Endometrial microvascular endothelial cells (primary cell): ENCODE results near the gene ARID3B. TPM values are rescaled to one million over a fixed set of nuclear protein-coding genes. Genes with fewer than 3 reads are reported as not detected.

Experiments
- in situ Hi-C: cut with HindIII; loops from 2 replicates; pipeline ENCODE4 v1.10.0; 2017; ENCODE audit warnings: low sequenced_read_pairs, low pct_unique_long_range_greater_than_20kb; ENCODE audit errors: inconsistent ontology term
- total RNA-seq: library from RNA; depleted of rRNA; stranded (reverse); fragments of >200 nt; gene quantifications from one replicate; pipeline ENCODE4 v1.2.3, GENCODE V29; 2015; ENCODE audit errors: inconsistent ontology term

ARID3B gene
- total RNA-seq, 1 donor from 2014 or later, result 3.6 TPM

GRCh38 chr15:74628949-74629348 is 87.9 kb downstream of the ARID3B start:
- in situ Hi-C loops, result no loop called here

- in situ Hi-C loops, result loop anchor here (5.0 kb wide), 1 partner anchor 143 kb away; no protein-coding TSS in a partner anchor
Measured at GRCh38 chr15:74629696-74630095, 88.7 kb downstream of the ARID3B start.

GRCh38 chr15:74630284-74631086 is 89.5 kb downstream of the ARID3B start:
- in situ Hi-C loops, result loop anchor here (5.0 kb wide), 1 partner anchor 142 kb away; no protein-coding TSS in a partner anchor

GRCh38 chr15:74631087-74631385 is 90.0 kb downstream of the ARID3B start:
- in situ Hi-C loops, result loop anchor here (5.0 kb wide), 1 partner anchor 141 kb away; no protein-coding TSS in a partner anchor

GRCh38 chr15:74631408-74631807 is 90.4 kb downstream of the ARID3B start:
- in situ Hi-C loops, result loop anchor here (5.0 kb wide), 1 partner anchor 141 kb away; no protein-coding TSS in a partner anchor

GRCh38 chr15:74631935-74632560 is 91.0 kb downstream of the ARID3B start:
- in situ Hi-C loops, result loop anchor here (5.0 kb wide), 1 partner anchor 140 kb away; no protein-coding TSS in a partner anchor

- in situ Hi-C loops, result loop anchor here (5.0 kb wide), 1 partner anchor 140 kb away; no protein-coding TSS in a partner anchor
Measured at GRCh38 chr15:74632601-74633000, 91.6 kb downstream of the ARID3B start.

- in situ Hi-C loops, result loop anchor here (5.0 kb wide), 1 partner anchor 139 kb away; no protein-coding TSS in a partner anchor
Measured at GRCh38 chr15:74633781-74634180, 92.8 kb downstream of the ARID3B start.

- in situ Hi-C loops, result no loop called here
Measured at GRCh38 chr15:74635228-74635627, 94.2 kb downstream of the ARID3B start.

GRCh38 chr15:74636984-74637383 is 96.0 kb downstream of the ARID3B start:
- in situ Hi-C loops, result no loop called here

- in situ Hi-C loops, result no loop called here
Measured at GRCh38 chr15:74641151-74641550, 100.1 kb downstream of the ARID3B start.

- in situ Hi-C loops, result no loop called here
Measured at GRCh38 chr15:74642348-74642733, 101.3 kb downstream of the ARID3B start.

- in situ Hi-C loops, result no loop called here
Measured at GRCh38 chr15:74642734-74643664, 102.0 kb downstream of the ARID3B start.

- in situ Hi-C loops, result no loop called here
Measured at GRCh38 chr15:74643665-74644204, 102.7 kb downstream of the ARID3B start.

GRCh38 chr15:74646480-74646879 is 105.5 kb downstream of the ARID3B start:
- in situ Hi-C loops, result no loop called here
